ENCODE data around the gene FGA.

Gene FGA

DNA sequence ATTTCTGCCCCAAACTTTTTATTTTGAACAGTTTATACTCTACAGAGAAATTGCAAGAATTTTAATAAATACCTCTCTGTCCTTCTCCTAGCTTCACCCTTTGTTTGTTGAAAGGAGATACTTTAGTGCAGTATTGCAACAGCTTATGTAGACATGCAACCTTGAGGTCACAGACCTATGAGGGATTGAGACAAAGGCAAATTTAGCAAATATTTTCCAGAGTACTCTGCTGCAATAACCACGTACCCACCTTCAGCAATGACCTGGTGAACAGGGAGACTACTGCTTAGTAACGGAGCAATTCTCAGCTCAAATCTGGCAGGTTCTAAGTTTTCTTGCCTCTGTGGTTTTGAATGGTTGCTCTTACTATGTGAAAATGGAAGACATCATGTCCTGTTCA lies 13.2 kb downstream of the FGA start:
- DNase-seq: no peak

DNA sequence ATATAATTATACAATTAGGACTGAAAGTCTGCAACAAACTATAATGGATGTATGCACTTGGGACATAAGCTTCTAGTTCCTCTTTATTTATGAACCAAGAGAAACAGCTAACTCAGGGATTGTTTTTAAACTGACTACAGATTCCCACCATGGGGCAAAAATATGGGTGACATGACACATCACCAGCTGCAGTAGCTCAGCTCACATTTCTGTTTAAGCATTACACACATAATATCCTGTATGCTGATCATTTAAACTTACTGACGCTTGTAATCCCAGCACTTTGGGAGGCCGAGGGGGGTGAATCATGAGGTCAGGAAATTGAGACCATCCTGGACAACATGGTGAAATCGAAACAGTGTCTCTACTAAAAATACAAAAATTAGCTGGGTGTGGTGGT lies 16.2 kb downstream of the FGA start:
- no peak for DNase-seq

DNA sequence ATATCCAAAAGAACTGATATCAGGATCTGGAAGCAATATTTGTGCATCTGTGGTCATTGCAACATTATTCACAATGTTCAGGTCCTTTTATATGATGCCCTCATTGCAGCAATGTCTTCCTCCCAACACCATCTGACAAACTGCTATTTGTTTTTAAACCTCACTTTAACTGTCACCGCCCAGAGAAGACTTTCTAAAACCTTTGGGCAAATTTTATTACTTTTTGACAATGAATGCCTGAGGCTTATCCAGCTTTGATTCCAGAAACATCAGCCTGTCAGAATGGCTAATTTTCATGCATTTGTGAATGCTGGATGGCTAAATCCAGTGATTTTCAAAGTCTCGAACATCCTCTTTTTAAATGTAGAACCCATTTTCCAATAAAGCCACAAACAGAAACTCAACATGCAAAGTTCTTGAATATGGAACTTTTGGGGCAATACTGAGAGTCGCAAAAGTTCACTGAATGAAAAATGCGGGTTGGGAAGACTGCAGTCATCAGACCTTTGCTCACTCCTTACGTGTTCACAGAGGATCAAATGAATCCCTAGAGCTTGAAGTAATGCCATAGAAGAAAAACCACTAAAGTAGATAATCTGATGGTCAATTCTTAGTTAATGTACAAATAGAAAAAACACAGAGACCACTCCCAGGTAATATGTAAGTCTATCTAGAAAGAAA lies 17.2 kb downstream of the FGA start:
- DNase-seq: no peak

DNA sequence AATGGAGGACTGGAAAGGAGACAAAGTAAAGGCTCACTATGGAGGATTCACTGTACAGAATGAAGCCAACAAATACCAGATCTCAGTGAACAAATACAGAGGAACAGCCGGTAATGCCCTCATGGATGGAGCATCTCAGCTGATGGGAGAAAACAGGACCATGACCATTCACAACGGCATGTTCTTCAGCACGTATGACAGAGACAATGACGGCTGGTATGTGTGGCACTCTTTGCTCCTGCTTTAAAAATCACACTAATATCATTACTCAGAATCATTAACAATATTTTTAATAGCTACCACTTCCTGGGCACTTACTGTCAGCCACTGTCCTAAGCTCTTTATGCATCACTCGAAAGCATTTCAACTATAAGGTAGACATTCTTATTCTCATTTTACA lies 21.0 kb downstream of the FGA start:
- DNase-seq: no peak

DNA sequence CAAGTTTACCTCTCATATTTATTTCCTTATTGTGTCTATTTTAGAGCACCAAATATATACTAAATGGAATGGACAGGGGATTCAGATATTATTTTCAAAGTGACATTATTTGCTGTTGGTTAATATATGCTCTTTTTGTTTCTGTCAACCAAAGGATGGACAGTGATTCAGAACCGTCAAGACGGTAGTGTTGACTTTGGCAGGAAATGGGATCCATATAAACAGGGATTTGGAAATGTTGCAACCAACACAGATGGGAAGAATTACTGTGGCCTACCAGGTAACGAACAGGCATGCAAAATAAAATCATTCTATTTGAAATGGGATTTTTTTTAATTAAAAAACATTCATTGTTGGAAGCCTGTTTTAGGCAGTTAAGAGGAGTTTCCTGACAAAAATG lies 21.5 kb downstream of the FGA start:
- DNase-seq: no peak

DNA sequence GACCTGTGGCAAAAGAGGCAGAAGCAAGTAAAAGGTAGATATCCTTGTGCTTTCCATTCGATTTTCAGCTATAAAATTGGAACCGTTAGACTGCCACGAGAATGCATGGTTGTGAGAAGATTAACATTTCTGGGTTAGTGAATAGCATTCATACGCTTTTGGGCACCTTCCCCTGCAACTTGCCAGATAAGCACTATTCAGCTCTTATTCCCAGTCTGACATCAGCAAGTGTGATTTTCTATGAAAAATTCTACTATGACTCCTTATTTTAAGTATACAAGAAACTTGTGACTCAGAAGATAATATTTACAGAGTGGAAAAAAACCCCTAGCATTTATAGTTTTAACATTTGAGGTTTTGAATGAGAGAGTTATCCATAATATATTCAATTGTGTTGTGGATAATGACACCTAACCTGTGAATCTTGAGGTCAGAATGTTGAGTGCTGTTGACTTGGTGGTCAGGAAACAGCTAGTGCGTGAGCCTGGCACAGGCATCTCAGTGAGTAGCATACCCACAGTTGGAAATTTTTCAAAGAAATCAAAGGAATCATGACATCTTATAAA lies 23.8 kb downstream of the FGA start:
- no peak for DNase-seq

DNA sequence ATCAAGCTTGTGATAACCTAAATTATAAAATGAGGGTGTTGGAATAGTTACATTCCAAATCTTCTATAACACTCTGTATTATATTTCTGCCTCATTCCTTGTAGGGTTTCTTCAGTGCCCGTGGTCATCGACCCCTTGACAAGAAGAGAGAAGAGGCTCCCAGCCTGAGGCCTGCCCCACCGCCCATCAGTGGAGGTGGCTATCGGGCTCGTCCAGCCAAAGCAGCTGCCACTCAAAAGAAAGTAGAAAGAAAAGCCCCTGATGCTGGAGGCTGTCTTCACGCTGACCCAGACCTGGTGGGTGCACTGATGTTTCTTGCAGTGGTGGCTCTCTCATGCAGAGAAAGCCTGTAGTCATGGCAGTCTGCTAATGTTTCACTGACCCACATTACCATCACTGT lies 24.8 kb downstream of the FGA start:
- no peak for DNase-seq

DNA sequence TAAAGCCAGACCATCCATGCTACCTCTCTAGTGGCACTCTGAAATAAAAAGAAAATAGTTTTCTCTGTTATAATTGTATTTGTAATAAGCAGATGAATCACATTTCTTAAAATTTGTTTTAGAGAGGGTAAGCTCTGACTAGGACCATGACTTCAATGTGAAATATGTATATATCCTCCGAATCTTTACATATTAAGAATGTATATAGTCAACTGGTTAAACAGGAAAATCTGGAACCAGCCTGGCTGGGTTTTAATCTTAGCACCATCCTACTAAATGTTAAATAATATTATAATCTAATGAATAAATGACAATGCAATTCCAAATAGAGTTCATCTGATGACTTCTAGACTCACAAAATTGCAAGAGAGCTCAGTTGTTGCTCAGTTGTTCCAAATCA lies 26.2 kb downstream of the FGA start:
- no peak for DNase-seq

DNA sequence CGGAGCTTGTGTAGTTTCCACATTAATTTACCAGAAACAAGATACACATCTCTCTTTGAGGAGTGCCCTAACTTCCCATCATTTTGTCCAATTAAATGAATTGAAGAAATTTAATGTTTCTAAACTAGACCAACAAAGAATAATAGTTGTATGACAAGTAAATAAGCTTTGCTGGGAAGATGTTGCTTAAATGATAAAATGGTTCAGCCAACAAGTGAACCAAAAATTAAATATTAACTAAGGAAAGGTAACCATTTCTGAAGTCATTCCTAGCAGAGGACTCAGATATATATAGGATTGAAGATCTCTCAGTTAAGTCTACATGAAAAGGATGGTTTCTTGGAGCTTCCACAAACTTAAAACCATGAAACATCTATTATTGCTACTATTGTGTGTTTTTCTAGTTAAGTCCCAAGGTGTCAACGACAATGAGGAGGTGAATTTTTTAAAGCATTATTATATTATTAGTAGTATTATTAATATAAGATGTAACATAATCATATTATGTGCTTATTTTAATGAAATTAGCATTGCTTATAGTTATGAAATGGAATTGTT lies 27.8 kb downstream of the FGA start, which contains the start of gene FGB:
TSS of gene FGB (plus strand) at position 315 of the 558 bp plus-strand sequence. CDS start at position 323, 8 bp downstream.
- no peak for DNase-seq

DNA sequence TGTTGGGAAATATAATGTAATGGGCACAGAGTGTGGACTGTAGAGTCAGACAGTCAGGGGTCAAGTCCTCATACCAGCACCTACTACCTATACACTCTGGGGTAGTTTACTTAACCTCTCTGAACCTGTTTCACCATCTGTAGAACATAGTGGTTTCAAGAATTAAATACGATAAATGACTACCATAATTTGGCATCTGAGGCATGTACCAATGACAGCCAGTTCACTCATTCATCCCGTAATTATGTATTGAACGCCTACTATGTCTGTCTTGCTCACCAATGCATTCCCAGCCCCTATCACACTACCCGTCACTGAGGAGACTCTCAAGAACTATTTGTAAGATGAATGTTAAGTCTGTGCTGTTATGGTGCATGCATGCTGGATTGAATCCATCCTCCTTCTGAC lies 29.7 kb downstream of the FGA start:
- DNase-seq: no peak

DNA sequence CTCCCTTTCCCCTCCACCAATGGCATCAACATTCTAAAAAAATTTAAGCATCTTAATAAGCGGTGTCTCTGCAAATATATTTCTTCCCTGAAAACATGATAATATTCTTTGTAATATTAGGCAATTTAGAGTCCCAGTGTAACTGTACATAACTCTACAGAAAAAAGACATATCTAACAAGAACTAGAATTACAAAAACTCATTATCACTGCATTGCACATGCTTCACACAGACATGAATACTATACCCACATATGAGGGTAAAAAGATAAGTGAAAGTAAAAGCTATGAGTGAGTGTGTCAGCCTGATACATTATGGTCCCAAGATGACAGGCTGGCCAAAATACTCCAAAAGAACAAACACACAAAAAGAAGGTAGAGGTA lies 30.1 kb downstream of the FGA start:
- DNase-seq: no peak

DNA sequence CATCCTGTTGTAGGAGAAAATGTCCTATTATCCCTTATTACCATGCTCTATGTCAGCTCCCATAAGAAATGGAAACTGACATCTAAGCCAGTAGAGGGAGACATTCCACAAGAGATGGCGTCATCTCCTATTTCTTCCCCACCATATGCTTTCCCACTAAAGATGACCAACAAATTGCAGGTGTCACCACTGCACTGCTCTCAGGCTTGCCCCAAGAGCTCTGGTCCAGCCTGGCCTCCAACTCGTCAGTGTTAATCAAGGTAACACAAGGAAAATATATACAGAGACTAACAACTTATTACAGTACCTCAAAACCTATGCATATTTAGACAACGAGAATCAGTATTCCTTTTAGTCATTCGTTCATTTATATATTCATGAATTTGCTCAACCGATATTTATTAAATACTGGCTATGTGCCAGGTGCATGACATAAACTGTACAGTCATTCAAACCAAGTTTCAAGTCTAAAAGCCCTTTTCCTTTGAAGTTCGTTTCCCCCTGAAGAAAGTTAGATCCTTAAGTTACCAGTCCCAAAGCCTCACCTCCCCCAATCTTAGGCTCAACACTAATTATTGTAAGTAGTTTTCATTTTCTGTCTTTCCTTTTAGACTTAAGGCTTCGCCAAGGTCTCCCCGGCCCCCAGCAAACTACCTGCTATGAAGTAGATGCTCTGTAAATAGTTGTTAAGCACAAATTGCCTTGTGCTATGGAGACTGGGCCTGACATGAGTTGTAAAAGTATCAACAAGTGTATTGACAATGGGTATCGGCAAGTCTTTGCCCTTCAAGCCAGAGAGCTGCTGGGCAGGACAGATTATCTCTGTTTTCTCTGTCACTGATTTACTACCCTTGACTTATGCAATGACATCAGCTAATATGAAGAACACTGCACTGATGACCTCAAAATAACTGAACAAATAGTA lies 30.8 kb downstream of the FGA start:
- peak; percentile 25 for DNase-seq

DNA sequence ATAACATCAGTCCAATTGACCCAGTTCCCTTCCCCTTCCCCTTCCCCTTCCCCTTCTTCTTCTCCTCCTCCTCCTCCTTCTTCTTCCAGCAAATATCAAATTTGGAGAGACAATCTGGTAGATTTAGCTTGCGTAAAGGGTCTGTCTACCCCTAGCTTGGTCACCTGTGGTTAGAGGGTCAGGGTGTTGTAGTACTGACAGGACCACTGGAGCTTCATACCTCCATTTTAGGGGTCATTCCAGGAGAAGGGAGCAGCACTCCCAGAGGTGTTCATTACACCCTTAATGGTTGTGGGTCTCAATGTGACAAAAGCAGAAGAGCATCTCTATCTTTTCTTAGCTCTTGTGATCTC lies 31.4 kb downstream of the FGA start:
- DNase-seq: no peak

DNA sequence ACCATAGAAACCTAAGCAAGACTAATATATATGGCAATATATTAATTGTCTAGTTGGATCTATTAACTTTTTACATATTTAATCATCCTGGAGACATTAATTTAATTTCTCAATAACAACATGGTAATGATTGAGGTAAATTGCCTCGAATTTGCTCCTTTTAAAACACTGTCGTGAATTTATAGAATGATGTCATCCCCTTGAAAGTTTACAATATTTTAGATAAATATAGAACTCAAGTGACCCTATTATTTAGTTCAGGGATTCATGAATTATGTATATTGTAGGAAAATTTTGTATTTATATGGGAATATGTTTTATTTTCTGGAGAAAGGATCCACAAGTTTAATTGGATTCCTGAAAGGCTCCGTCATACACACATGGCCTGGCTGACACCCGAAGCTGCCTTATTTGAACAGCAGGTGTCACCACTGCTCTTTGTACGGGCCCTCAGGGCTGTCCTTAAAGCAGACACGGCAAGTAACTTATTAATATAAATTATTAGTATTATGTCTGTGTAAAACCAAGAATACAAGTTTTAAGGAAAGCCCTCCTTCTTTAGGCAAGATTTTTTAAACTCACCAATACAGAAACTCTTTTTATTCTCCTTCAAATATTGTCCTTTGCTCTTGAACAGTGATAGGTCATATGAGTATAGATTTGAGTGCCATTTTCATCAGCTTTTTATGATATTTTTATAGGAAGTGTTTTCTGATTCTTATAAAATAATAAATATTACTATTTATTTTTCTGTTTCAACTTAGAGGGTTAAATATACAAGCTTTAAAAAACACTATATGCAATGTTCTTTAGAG lies 38.5 kb downstream of the FGA start:
- DNase-seq: peak; percentile 52

DNA sequence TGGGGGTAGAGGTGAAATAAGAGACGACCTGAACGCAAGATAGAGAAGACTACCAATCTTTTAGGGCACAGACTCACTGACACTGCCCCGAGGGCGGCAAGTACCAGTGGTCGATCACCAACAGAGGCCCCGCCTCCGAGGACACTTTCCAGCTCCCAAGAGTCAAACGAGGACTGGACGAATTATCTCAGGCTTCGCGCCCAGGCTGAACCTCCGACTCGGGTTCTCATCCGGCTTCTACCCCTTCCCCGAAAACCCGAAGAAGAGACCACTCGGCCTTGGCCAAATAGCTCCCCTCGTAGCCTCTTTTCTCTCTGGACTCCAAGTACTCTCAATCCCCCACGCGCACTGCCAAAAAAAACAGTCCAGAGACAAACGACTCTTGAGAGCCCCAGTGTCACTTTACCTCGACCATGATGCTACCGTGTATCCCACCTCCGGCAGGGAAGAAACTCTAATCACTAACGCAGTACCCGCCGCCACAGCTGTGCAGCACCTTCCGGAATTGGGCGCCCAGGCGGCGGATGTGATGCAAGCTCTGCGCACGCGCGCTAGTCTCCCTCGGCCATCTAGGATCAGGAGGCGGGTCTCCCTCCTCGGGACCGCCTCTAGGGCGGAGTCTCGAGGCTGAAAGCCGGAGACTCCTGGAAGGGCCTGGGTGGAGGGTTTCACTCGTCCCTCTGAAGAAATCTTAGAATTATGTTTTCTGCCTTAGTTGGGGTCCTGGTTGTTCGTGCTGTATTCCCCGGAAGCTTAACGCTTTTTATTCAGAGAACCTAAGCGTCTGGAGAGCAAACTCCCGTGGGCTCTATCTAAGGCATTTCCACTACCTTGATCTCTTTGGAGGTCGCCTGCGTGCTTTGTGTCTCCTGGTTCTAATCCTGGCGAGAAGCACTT lies 40.4 kb downstream of the FGA start, which contains the start of gene PLRG1:
TSS of gene PLRG1 (minus strand) at position 507 of the 897 bp plus-strand sequence. CDS start at position 415, 92 bp downstream.
- DNase-seq: peak; percentile 93

DNA sequence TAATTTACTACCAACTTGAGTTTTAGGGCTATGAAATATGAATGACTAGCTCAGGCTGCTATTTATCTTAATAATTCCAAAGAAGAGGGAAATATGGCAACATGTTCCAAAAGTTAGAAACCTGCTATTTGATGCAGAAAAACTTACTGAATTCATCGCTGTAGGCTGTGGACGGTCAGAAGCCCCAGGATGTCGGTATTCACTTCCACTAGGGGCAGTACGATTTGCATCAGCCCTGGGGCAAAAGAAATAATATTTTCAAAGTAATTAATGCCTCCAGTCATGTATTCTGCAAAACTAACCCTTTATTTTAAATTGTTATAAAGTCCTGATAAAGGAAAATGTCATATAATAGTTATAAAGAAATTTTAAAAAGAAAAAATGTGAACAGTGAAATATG lies 44.9 kb downstream of the FGA start:
- no peak for DNase-seq

DNA sequence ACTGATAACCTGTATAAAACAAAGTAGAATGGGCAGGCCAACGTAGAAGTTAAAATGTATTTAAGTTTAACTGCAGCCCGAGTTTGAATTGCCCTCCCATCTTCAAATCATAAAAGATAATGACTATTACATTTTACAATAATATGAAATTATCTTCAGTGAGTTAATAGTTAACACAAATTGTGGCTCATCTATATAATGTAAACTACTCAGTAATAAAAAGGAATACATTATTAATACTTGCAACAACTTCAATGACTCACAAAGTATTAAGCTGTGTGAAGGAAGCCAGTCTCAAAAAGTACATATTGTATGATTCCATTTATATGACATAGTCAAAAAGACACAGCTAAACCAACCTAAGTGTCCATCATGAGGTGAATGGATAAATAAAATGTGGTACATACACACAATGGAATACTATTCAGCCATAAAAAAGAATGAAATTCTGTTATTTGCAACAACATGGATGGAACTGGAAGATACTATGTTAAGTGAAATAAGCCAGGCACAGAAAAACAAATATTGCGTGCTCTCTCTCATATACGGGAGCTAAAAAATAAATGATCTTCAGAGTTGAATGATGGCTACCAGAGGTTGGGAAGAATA lies 48.2 kb downstream of the FGA start:
- no peak for DNase-seq
